ENCODE data around the gene SLC23A2.
A peak's percentile ranks its signal among the peaks of the same experiment; 100 is the strongest.
"Not testable (repeated sequence)": the region's sequence is repeated elsewhere in the genome, so short reads cannot be mapped to it uniquely, and the experiment has no call there.

SLC23A2 gene

GRCh38 chr20:4898282-4899244 is 102.7 kb downstream of the SLC23A2 start:
- no peak for DNase-seq

- no peak for DNase-seq
Measured at GRCh38 chr20:4897600-4897999, 103.7 kb downstream of the SLC23A2 start.

- peak in 1 of 5 experiments; percentile 55 for DNase-seq
Measured at GRCh38 chr20:4896971-4897497, 104.3 kb downstream of the SLC23A2 start.

- DNase-seq, result no peak
Measured at GRCh38 chr20:4896119-4896702, 105.1 kb downstream of the SLC23A2 start.

GRCh38 chr20:4894981-4895381 is 106.3 kb downstream of the SLC23A2 start:
- no peak for DNase-seq

- DNase-seq, result no peak
Measured at GRCh38 chr20:4894409-4894808, 106.9 kb downstream of the SLC23A2 start.

- no peak for DNase-seq
Measured at GRCh38 chr20:4893709-4894108, 107.6 kb downstream of the SLC23A2 start.

- DNase-seq, result no peak
Measured at GRCh38 chr20:4891997-4892396, 109.3 kb downstream of the SLC23A2 start.

GRCh38 chr20:4891190-4891763 is 110.0 kb downstream of the SLC23A2 start:
- DNase-seq, result no peak

GRCh38 chr20:4889446-4889845 is 111.9 kb downstream of the SLC23A2 start:
- DNase-seq, result no peak

- no peak for DNase-seq
Measured at GRCh38 chr20:4887586-4887985, 113.7 kb downstream of the SLC23A2 start.

GRCh38 chr20:4886771-4887527 is 114.4 kb downstream of the SLC23A2 start:
- DNase-seq, result no peak

- no peak for DNase-seq
Measured at GRCh38 chr20:4885877-4886276, 115.4 kb downstream of the SLC23A2 start.

GRCh38 chr20:4883546-4883945 is 117.8 kb downstream of the SLC23A2 start:
- DNase-seq, result no peak

GRCh38 chr20:4883051-4883450 is 118.3 kb downstream of the SLC23A2 start:
- no peak for DNase-seq

- DNase-seq, result no peak
Measured at GRCh38 chr20:4881006-4881730, 120.1 kb downstream of the SLC23A2 start.

GRCh38 chr20:4880051-4880450 is 121.3 kb downstream of the SLC23A2 start:
- DNase-seq, result no peak

GRCh38 chr20:4878099-4878498 is 123.2 kb downstream of the SLC23A2 start:
- not testable (repeated sequence) for DNase-seq

GRCh38 chr20:4876731-4877130 is 124.6 kb downstream of the SLC23A2 start:
- DNase-seq, result no peak

GRCh38 chr20:4876301-4876700 is 125.0 kb downstream of the SLC23A2 start:
- DNase-seq, result no peak

GRCh38 chr20:4875578-4876067 is 125.7 kb downstream of the SLC23A2 start:
- no peak for DNase-seq

GRCh38 chr20:4873396-4873795 is 127.9 kb downstream of the SLC23A2 start:
- DNase-seq, result no peak

All from T-helper 2 cell (primary cell).